WERI-Rb-1 (cell line): ENCODE results near the gene ZNF212.

ENCODE experiments used
- DNase-seq: peaks from one replicate; pipeline ENCODE4 v3.0.0-alpha.2; 2020
- H3K27ac ChIP-seq: fragments of 250-450 bp; sonication (Bioruptor Pico); 2 replicates; pipeline ENCODE4 v1.5.1; 2020; ENCODE audit warnings: mild to moderate bottlenecking, moderate library complexity
- H3K27me3 ChIP-seq: fragments of 250-450 bp; sonication (Bioruptor Pico); 2 replicates; pipeline ENCODE4 v1.5.1; 2021; ENCODE audit warnings: mild to moderate bottlenecking, low read depth, moderate library complexity; ENCODE audit not compliant: insufficient read depth, severe bottlenecking
- H3K36me3 ChIP-seq: fragments of 250-450 bp; sonication (Bioruptor Pico); 2 replicates; pipeline ENCODE4 v1.5.1; 2020; ENCODE audit warnings: mild to moderate bottlenecking, moderate library complexity
- H3K4me3 ChIP-seq: 2 replicates; pipeline ENCODE4 v1.5.1; 2011; ENCODE audit warnings: low read depth, mild to moderate bottlenecking, control low read depth, low read length
- H3K9me3 ChIP-seq: fragments of 250-450 bp; sonication (Bioruptor Pico); 2 replicates; pipeline ENCODE4 v1.5.1; 2021; ENCODE audit warnings: mild to moderate bottlenecking, moderate library complexity; ENCODE audit not compliant: severe bottlenecking
- TF ChIP-seq, protein P1 (sequence below): IDR thresholded peaks from 2 replicates; pipeline ENCODE4 v1.5.1; 2011; ENCODE audit warnings: low read depth, mild to moderate bottlenecking, control low read depth, inconsistent platforms, low read length

ZNF212 gene

DNA sequence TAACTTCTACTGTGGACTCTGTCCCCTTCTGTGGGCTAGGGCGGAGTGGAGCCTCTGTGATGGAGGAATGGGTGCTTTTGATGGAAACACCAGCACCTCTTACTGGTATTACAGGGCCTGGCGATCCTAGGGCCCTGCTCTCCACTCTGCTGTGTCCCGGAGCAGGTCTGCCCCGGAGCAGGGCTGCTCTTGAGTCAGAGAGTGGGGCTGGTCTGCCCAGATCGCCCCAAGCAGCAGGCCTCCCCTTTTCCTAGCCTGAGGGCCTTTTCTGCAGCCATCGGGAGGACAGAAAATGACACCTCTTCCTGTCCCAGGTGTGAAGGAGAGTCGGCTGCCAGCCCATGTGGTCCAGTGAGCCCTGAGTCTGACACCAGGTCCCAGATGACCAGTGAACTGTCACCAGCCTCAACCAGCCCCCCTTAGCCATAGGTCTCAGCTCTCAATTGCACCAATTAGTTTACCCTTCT lies 42.7 kb upstream of the ZNF212 start:
- TF ChIP-seq, protein P1, sequence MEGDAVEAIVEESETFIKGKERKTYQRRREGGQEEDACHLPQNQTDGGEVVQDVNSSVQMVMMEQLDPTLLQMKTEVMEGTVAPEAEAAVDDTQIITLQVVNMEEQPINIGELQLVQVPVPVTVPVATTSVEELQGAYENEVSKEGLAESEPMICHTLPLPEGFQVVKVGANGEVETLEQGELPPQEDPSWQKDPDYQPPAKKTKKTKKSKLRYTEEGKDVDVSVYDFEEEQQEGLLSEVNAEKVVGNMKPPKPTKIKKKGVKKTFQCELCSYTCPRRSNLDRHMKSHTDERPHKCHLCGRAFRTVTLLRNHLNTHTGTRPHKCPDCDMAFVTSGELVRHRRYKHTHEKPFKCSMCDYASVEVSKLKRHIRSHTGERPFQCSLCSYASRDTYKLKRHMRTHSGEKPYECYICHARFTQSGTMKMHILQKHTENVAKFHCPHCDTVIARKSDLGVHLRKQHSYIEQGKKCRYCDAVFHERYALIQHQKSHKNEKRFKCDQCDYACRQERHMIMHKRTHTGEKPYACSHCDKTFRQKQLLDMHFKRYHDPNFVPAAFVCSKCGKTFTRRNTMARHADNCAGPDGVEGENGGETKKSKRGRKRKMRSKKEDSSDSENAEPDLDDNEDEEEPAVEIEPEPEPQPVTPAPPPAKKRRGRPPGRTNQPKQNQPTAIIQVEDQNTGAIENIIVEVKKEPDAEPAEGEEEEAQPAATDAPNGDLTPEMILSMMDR = no peak
- H3K27me3 ChIP-seq = no peaks in the 10 kb centered on the region
- H3K4me3 ChIP-seq = peak overlapping the region; percentile 79
- H3K36me3 ChIP-seq = peaks cover 43% of the 10 kb centered on the region
- H3K27ac ChIP-seq = peak overlapping the region; percentile 77
- no peaks in the 10 kb centered on the region for H3K9me3 ChIP-seq
- DNase-seq = no peak

DNA sequence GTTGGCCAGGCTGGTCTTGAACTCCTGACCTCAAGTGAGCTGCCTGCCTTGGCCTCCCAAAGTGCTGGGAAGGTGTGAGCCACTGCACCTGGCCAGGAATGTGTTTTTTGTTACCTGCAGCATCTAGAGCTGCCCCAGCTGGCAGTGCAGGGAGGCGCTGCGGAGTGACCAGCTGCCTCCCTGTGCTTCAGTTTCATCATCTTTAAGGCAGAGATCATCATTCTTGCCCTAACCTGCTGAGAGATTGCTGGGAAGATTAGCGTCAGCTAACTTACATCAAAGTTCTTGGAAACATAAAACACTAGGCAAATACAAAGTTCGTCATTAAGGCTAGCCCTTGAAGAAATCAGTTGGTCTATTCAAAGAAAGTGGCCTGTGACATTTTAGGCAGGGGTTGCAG lies 41.8 kb upstream of the ZNF212 start:
- peaks cover 53% of the 10 kb centered on the region for H3K36me3 ChIP-seq
- H3K27me3 ChIP-seq = no peaks in the 10 kb centered on the region
- H3K4me3 ChIP-seq = no peak overlapping the region
- DNase-seq = no peak
- no peaks in the 10 kb centered on the region for H3K9me3 ChIP-seq
- TF ChIP-seq, protein P1 = no peak
- H3K27ac ChIP-seq = no peak overlapping the region

DNA sequence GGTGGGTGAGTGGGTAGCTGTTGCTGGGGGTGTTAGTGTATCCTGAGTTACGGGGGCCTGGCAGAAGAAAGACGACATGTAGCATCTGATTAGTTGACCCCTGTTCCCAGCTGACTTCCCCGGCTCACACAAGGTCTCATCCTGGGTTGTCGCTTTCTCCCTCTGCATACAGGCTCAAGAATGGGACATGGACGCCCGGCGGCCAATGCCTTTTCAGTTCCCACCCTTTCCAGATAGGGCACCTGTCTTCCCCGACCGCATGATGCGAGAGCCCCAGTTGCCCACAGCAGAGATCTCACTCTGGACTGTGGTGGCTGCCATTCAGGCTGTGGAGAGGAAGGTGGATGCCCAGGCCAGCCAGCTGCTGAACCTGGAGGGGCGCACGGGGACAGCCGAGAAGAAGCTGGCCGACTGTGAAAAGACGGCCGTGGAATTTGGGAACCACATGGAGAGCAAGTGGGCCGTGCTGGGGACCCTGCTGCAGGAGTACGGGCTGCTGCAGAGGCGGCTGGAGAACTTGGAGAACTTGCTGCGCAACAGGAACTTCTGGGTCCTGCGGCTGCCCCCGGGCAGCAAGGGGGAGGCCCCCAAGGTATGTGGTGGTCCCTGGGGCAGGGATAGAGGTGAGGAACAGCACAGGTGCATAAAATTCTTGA lies 41.2 kb upstream of the ZNF212 start:
- no peak for DNase-seq
- TF ChIP-seq, protein P1 = no peak
- Histone ChIP-seq H3K9me3 (no peaks in the 10 kb centered on the region), H3K4me3 (no peak overlapping the region), H3K27me3 (no peaks in the 10 kb centered on the region), H3K36me3 (peaks cover 59% of the 10 kb centered on the region), H3K27ac (no peak overlapping the region)

DNA sequence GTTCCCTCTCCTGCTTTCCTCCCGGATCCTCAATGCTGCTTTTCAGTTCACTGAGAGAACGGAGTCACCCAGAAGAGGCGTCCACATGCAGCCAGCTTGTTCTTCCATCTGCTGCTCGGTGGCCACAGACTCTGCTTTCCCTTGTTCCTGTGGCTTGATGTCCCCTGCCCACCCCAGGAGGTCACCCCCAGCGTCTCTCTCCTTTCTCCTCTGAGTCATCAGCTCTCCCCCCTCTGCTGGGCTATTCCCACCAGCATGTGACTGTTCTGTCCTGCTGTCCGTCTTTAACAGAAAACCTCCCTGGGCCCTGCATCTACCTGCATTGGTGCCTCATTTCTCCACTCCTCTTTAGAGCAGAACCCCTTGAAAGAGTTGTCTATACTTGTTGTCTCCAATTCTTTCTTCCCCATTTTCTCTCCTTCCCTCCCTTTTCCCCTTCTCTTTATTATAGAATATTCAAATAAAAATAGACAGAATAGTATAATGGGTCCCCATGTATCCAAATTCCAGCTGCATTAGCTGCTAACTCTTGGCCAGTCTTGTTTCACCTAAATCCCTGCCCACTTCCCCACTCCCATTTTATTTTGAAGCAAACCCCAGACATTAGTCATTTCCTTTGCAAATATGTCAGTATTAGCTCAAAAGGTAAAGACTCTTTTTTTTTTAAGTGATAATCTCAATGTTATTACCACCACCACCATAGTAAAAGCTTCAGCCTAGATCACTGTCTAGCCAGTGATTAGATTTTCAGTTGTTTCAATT lies 40.0 kb upstream of the ZNF212 start:
- no peaks in the 10 kb centered on the region for H3K9me3 ChIP-seq
- peaks cover 70% of the 10 kb centered on the region for H3K36me3 ChIP-seq
- H3K27me3 ChIP-seq = no peaks in the 10 kb centered on the region
- TF ChIP-seq, protein P1 = no peak
- H3K4me3 ChIP-seq = no peak overlapping the region
- no peak for DNase-seq
- H3K27ac ChIP-seq = no peak overlapping the region

DNA sequence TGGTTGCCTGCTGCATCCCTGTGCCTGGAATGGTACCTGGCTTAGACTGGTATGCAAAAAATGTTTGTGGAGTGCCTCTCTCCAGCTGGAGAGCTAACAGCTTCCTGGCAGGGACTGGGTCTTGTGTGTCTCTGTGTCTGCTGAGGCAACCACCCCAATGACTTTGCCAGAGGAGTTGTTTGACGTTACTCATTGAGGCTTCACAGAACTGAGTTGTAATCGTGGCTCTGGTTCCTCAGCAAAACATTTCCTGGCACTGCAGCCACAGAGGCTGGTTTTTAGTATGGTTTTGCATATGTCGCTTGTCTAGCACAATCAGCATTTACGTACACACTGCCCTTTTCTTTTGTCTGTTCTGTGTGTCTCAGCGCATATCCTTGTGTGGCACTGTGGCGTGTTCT lies 36.6 kb upstream of the ZNF212 start:
- Histone ChIP-seq H3K4me3 (no peak overlapping the region), H3K27me3 (no peaks in the 10 kb centered on the region), H3K9me3 (no peaks in the 10 kb centered on the region), H3K27ac (no peak overlapping the region), H3K36me3 (peaks cover 99% of the 10 kb centered on the region)
- TF ChIP-seq, protein P1 = no peak
- DNase-seq = no peak
